HEK293T (cell line): Measurements from ENCODE around the gene PXN.

Experiments used
- ARNT ChIP-seq: fragments of 450-650 bp; IDR thresholded peaks from 2 replicates; pipeline ENCODE4 v1.6.1; 2017; ENCODE audit warnings: mild to moderate bottlenecking
- CTBP1 ChIP-seq: fragments of 450-650 bp; IDR thresholded peaks from 2 replicates; pipeline ENCODE4 v1.6.1; 2016; ENCODE audit warnings: borderline replicate concordance
- ELF4 ChIP-seq: fragments of 450-650 bp; IDR thresholded peaks from 2 replicates; pipeline ENCODE4 v1.6.1; 2017; ENCODE audit warnings: antibody characterized with exemption
- FOXK2 ChIP-seq: fragments of 450-650 bp; IDR thresholded peaks from 2 replicates; pipeline ENCODE4 v1.6.1; 2016; ENCODE audit warnings: mild to moderate bottlenecking
- FOXM1 ChIP-seq: fragments of 450-650 bp; IDR thresholded peaks from 2 replicates; pipeline ENCODE4 v1.6.1; 2017; ENCODE audit warnings: mild to moderate bottlenecking, borderline replicate concordance
- L3MBTL2 ChIP-seq: fragments of 450-650 bp; conservative IDR thresholded peaks from 2 replicates; pipeline ENCODE4 v1.6.1; 2016; ENCODE audit warnings: mild to moderate bottlenecking
- SP1 ChIP-seq: fragments of 450-650 bp; IDR thresholded peaks from 2 replicates; pipeline ENCODE4 v1.6.1; 2017
- SUZ12 ChIP-seq: fragments of 450-650 bp; IDR thresholded peaks from 2 replicates; pipeline ENCODE4 v1.6.1; 2016; ENCODE audit warnings: mild to moderate bottlenecking
- TARDBP ChIP-seq: fragments of 450-650 bp; IDR thresholded peaks from 2 replicates; pipeline ENCODE4 v1.6.1; 2016
- ZNF384 ChIP-seq: fragments of 450-650 bp; IDR thresholded peaks from 2 replicates; pipeline ENCODE4 v1.6.1; 2016

GRCh38 chr12:120223458-120224303 is 41.8 kb downstream of the PXN start:
- no peak for TF ChIP-seq SP1
- TF ChIP-seq ARNT: no peak
- no peak for TF ChIP-seq FOXK2
- TF ChIP-seq ELF4: no peak
- TF ChIP-seq TARDBP: no peak
- TF ChIP-seq L3MBTL2: no peak
- no peak for TF ChIP-seq FOXM1
- TF ChIP-seq CTBP1: no peak
- no peak for TF ChIP-seq ZNF384
- TF ChIP-seq SUZ12: no peak
